Panc1 (cell line): ENCODE results near the gene HIPK2. TPM values are rescaled to one million over a fixed set of nuclear protein-coding genes. Genes with fewer than 3 reads are reported as not detected.
A peak's percentile ranks its signal among the peaks of the same experiment; 100 is the strongest.

Experiments
- ATAC-seq: fragments of 200-7000 bp; cut with Tn5 transposase; 2 replicates; pipeline ENCODE4 v1.9.1; 2020; ENCODE audit warnings: mild to moderate bottlenecking, moderate library complexity
- BruUV-seq: library from RNA; stranded (reverse); fragments of 400-500 nt; replicated peaks from 2 replicates; lab custom pipeline; 2021; lab: Mats Ljungman, UMichigan
- CTCF ChIA-PET: fragments of 300-600 bp; sonication (Branson Sonifier 250); formaldehyde crosslinking; loops from one replicate; lab custom pipeline; 2022; ENCODE audit warnings: antibody characterized with exemption; lab: Charles Lee
- POLR2A ChIA-PET: fragments of 300-600 bp; sonication (Branson Sonifier 250); formaldehyde crosslinking; loops from one replicate; lab custom pipeline; 2022; ENCODE audit warnings: antibody characterized with exemption; lab: Charles Lee
- DNase-seq: peaks from one replicate; pipeline ENCODE4 v3.0.0-alpha.2; 2010; ENCODE audit warnings: low read depth, low spot score
- H3K27ac ChIP-seq: 2 replicates; pipeline ENCODE4 v1.5.1; 2011; ENCODE audit warnings: mild to moderate bottlenecking, low read length, inconsistent platforms
- H3K27me3 ChIP-seq: fragments of 200-500 bp; sonication (Bioruptor generic); 2 replicates; pipeline ENCODE4 v1.6.0; 2014; ENCODE audit warnings: low read length, inconsistent platforms; ENCODE audit not compliant: control insufficient read depth, insufficient read depth
- H3K36me3 ChIP-seq: fragments of 200-500 bp; sonication (Bioruptor generic); 2 replicates; pipeline ENCODE4 v1.5.1; 2014; ENCODE audit warnings: inconsistent platforms, mild to moderate bottlenecking, low read length, moderate library complexity; ENCODE audit not compliant: control insufficient read depth, insufficient read depth
- H3K4me1 ChIP-seq: 2 replicates; pipeline ENCODE4 v1.5.1; 2011; ENCODE audit warnings: inconsistent platforms, mild to moderate bottlenecking, low read length, moderate library complexity; ENCODE audit not compliant: control insufficient read depth, insufficient read depth
- H3K4me3 ChIP-seq, 2 experiments: 2 replicates each; pipeline ENCODE4 v1.5.1; 2011 to 2012; ENCODE audit warnings: low read depth in 2 of 2, low read length in 2 of 2, mild to moderate bottlenecking in 2 of 2, inconsistent platforms in 1 of 2, moderate library complexity in 1 of 2
- H3K9me3 ChIP-seq: fragments of 200-500 bp; sonication (Bioruptor generic); 2 replicates; pipeline ENCODE4 v1.5.1; 2014; ENCODE audit warnings: low read depth, mild to moderate bottlenecking, inconsistent platforms, low read length, moderate library complexity; ENCODE audit not compliant: control insufficient read depth, insufficient read depth
- POLR2AphosphoS5 ChIP-seq: IDR thresholded peaks from 2 replicates; pipeline ENCODE4 v1.6.1; 2012; ENCODE audit warnings: mild to moderate bottlenecking, low read depth, low read length, moderate library complexity
- SIN3A ChIP-seq: IDR thresholded peaks from 2 replicates; pipeline ENCODE4 v1.6.1; 2012; ENCODE audit warnings: low read depth, mild to moderate bottlenecking, low read length, moderate library complexity, borderline replicate concordance; ENCODE audit not compliant: insufficient read depth
- TCF7L2 ChIP-seq: IDR thresholded peaks from 2 replicates; pipeline ENCODE4 v1.6.1; 2011; ENCODE audit warnings: mild to moderate bottlenecking, low read depth, low read length, inconsistent platforms
- in situ Hi-C: cut with HindIII; loops from 2 replicates; pipeline ENCODE4 v1.10.0; 2016; ENCODE audit warnings: low sequenced_read_pairs, low pct_unique_long_range_greater_than_20kb
- intact Hi-C: fragments of 100-400 bp; cut with micrococcal nuclease; formaldehyde crosslinking; loops from one replicate; pipeline ENCODE4 v1.10.0; 2022; ENCODE audit not compliant: unreplicated experiment
- total RNA-seq: library from RNA; stranded (reverse); gene quantifications from one replicate; pipeline ENCODE4 v1.2.1, GENCODE V29; 2021; ENCODE audit not compliant: unreplicated experiment
- TF ChIP-seq, protein P1 (sequence below): fragments of 450-650 bp; IDR thresholded peaks from 2 replicates; pipeline ENCODE4 v1.5.1; 2017; ENCODE audit warnings: mild to moderate bottlenecking
- TF ChIP-seq, protein P2 (sequence below), 2 experiments: IDR thresholded peaks; 2 replicates each; pipeline ENCODE4 v1.6.1; 2011 to 2012; ENCODE audit warnings: low read depth in 2 of 2, control low read depth in 1 of 2, low read length in 1 of 2, mild to moderate bottlenecking in 1 of 2, moderate library complexity in 1 of 2; ENCODE audit not compliant: insufficient read depth in 1 of 2

The HIPK2 gene
- total RNA-seq, 1 experiment from 2014 or later: 34.1 TPM

DNA sequence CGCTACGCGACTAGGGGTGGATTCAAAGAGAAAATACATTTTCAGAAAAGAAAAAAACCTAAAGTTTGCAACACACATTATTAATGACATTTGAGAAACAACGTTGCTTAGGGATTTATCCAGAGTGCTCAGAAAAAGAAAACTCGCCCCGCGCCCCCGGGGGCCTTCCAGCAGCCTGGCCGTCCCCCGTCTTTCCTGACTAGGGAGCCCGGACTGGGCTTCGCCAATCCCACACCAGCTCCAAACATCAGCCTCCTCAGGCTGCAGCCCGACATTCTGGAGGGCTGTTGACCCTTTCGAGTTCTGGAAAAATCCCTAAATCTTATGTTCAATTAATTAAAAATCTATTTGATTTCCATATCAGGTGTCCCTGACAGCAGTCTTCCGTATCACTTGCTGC is 205.7 kb downstream of the HIPK2 start:
- POLR2A ChIA-PET: no interaction called here
- in situ Hi-C loops (no loop called here), intact Hi-C loops (no loop called here)
- BruUV-seq: TSS peak; percentile 59
- Histone ChIP-seq H3K27me3 (no peaks in the 10 kb centered on the region), H3K27ac (no peak overlapping the region), H3K4me1 (no peaks in the 10 kb centered on the region), H3K4me3 (no peak overlapping the region), H3K9me3 (no peaks in the 10 kb centered on the region), H3K36me3 (no peaks in the 10 kb centered on the region)
- no peak for ATAC-seq
- no peak for DNase-seq
- CTCF ChIA-PET: no interaction called here
- TF ChIP-seq, protein P1, sequence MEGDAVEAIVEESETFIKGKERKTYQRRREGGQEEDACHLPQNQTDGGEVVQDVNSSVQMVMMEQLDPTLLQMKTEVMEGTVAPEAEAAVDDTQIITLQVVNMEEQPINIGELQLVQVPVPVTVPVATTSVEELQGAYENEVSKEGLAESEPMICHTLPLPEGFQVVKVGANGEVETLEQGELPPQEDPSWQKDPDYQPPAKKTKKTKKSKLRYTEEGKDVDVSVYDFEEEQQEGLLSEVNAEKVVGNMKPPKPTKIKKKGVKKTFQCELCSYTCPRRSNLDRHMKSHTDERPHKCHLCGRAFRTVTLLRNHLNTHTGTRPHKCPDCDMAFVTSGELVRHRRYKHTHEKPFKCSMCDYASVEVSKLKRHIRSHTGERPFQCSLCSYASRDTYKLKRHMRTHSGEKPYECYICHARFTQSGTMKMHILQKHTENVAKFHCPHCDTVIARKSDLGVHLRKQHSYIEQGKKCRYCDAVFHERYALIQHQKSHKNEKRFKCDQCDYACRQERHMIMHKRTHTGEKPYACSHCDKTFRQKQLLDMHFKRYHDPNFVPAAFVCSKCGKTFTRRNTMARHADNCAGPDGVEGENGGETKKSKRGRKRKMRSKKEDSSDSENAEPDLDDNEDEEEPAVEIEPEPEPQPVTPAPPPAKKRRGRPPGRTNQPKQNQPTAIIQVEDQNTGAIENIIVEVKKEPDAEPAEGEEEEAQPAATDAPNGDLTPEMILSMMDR: no peak
- no peak for TF ChIP-seq SIN3A
- no peak for TF ChIP-seq POLR2AphosphoS5
- TF ChIP-seq, protein P2, sequence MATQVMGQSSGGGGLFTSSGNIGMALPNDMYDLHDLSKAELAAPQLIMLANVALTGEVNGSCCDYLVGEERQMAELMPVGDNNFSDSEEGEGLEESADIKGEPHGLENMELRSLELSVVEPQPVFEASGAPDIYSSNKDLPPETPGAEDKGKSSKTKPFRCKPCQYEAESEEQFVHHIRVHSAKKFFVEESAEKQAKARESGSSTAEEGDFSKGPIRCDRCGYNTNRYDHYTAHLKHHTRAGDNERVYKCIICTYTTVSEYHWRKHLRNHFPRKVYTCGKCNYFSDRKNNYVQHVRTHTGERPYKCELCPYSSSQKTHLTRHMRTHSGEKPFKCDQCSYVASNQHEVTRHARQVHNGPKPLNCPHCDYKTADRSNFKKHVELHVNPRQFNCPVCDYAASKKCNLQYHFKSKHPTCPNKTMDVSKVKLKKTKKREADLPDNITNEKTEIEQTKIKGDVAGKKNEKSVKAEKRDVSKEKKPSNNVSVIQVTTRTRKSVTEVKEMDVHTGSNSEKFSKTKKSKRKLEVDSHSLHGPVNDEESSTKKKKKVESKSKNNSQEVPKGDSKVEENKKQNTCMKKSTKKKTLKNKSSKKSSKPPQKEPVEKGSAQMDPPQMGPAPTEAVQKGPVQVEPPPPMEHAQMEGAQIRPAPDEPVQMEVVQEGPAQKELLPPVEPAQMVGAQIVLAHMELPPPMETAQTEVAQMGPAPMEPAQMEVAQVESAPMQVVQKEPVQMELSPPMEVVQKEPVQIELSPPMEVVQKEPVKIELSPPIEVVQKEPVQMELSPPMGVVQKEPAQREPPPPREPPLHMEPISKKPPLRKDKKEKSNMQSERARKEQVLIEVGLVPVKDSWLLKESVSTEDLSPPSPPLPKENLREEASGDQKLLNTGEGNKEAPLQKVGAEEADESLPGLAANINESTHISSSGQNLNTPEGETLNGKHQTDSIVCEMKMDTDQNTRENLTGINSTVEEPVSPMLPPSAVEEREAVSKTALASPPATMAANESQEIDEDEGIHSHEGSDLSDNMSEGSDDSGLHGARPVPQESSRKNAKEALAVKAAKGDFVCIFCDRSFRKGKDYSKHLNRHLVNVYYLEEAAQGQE (IDR thresholded peaks at IDR 0.05; ENCODE audit: insufficient read depth in 1 of 2, low read depth in 2 of 2, low read length in 1 of 2): no peak
- no peak for TF ChIP-seq TCF7L2

DNA sequence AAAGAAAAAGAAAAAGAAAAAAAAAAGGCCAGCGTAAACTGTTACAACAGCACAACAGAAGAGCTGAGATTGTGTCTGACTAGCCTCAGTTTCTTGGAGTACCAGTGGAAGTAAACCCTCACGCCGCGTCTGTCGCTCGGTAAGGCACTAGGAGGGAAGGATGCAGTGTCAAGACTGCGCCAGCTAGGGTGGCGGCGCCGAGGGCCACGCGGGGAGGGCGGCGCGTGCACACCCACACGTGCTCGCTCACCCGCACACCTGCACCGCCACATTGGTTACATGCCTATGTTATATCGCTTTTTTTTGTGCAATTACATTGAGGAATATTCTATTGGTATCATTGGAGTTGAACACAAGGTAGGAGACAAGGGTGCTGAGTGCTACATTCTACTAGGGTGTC is 206.1 kb downstream of the HIPK2 start:
- TF ChIP-seq, protein P2 (IDR thresholded peaks at IDR 0.05; ENCODE audit: insufficient read depth in 1 of 2, low read depth in 2 of 2, low read length in 1 of 2): no peak
- TF ChIP-seq SIN3A: no peak
- TF ChIP-seq TCF7L2: no peak
- TF ChIP-seq, protein P1: no peak
- TF ChIP-seq POLR2AphosphoS5: no peak
- POLR2A ChIA-PET: no interaction called here
- CTCF ChIA-PET: no interaction called here
- no peak for DNase-seq
- no peaks in the 10 kb centered on the region for H3K9me3 ChIP-seq
- no peak overlapping the region for H3K27ac ChIP-seq
- H3K36me3 ChIP-seq: no peaks in the 10 kb centered on the region
- H3K4me1 ChIP-seq: no peaks in the 10 kb centered on the region
- ATAC-seq: no peak
- H3K27me3 ChIP-seq: no peaks in the 10 kb centered on the region
- no peak overlapping the region for H3K4me3 ChIP-seq
- BruUV-seq: no TSS peak
- intact Hi-C loops: no loop called here
- in situ Hi-C loops: no loop called here
